Measurements from ENCODE around the gene TPPP3. TPM values are rescaled to one million over a fixed set of nuclear protein-coding genes. Genes with fewer than 3 reads are reported as not detected.
A peak's percentile ranks its signal among the peaks of the same experiment; 100 is the strongest.

TPPP3 gene
- total RNA-seq, 1 donor from 2014 or later, result 39.3 TPM

- peaks cover 11% of the 10 kb centered on the region for H3K4me1 Mint-ChIP-seq (ENCODE audit: unreplicated experiment)
Measured at GRCh38 chr16:67438098-67438791, 44.9 kb upstream of the TPPP3 start.

GRCh38 chr16:67437513-67437912 lies 44.2 kb upstream of the TPPP3 start:
- no peak for DNase-seq (ENCODE audit: extremely low spot score, unreplicated experiment)
- H3K36me3 Mint-ChIP-seq, result peaks cover 3% of the 10 kb centered on the region
- H3K4me3 Mint-ChIP-seq, result no peak overlapping the region
- peaks cover 15% of the 10 kb centered on the region for H3K4me1 Mint-ChIP-seq (ENCODE audit: unreplicated experiment)
- no peaks in the 10 kb centered on the region for H3K9me3 Mint-ChIP-seq
- no peak for TF ChIP-seq CTCF (conservative IDR thresholded peaks at IDR 0.05)
- peaks cover under 1% of the 10 kb centered on the region for H3K27me3 Mint-ChIP-seq
- H3K27ac Mint-ChIP-seq, result no peak overlapping the region

More at GRCh38 chr16:67438098-67438791, 44.9 kb upstream of the TPPP3 start:
- H3K9me3 Mint-ChIP-seq, result no peaks in the 10 kb centered on the region
- H3K36me3 Mint-ChIP-seq, result peaks cover 3% of the 10 kb centered on the region
- no peak for DNase-seq (ENCODE audit: extremely low spot score, unreplicated experiment)
- no peak overlapping the region for H3K4me3 Mint-ChIP-seq
- H3K27me3 Mint-ChIP-seq, result no peaks in the 10 kb centered on the region
- no peak for TF ChIP-seq CTCF (conservative IDR thresholded peaks at IDR 0.05)
- no peak overlapping the region for H3K27ac Mint-ChIP-seq

GRCh38 chr16:67436640-67437193 lies 43.4 kb upstream of the TPPP3 start:
- peaks cover 6% of the 10 kb centered on the region for H3K27me3 Mint-ChIP-seq
- H3K4me3 Mint-ChIP-seq, result no peak overlapping the region
- no peak overlapping the region for H3K27ac Mint-ChIP-seq
- no peak for DNase-seq (ENCODE audit: extremely low spot score, unreplicated experiment)
- H3K36me3 Mint-ChIP-seq, result peaks cover 3% of the 10 kb centered on the region
- no peak for TF ChIP-seq CTCF (conservative IDR thresholded peaks at IDR 0.05)
- peaks cover 15% of the 10 kb centered on the region for H3K4me1 Mint-ChIP-seq (ENCODE audit: unreplicated experiment)
- no peaks in the 10 kb centered on the region for H3K9me3 Mint-ChIP-seq

GRCh38 chr16:67435758-67436164 lies 42.5 kb upstream of the TPPP3 start:
- H3K36me3 Mint-ChIP-seq, result peaks cover 3% of the 10 kb centered on the region
- peak; percentile 32 for TF ChIP-seq CTCF (conservative IDR thresholded peaks at IDR 0.05)
- H3K9me3 Mint-ChIP-seq, result no peaks in the 10 kb centered on the region
- H3K4me3 Mint-ChIP-seq, result no peak overlapping the region
- H3K27me3 Mint-ChIP-seq, result peaks cover 9% of the 10 kb centered on the region
- H3K4me1 Mint-ChIP-seq (ENCODE audit: unreplicated experiment), result peaks cover 13% of the 10 kb centered on the region
- no peak for DNase-seq (ENCODE audit: extremely low spot score, unreplicated experiment)
- no peak overlapping the region for H3K27ac Mint-ChIP-seq

- Mint-ChIP-seq H3K27ac (no peak overlapping the region), H3K27me3 (peaks cover 29% of the 10 kb centered on the region), H3K9me3 (no peaks in the 10 kb centered on the region), H3K4me3 (no peak overlapping the region), H3K36me3 (peaks cover 3% of the 10 kb centered on the region), H3K4me1 (ENCODE audit: unreplicated experiment) (peaks cover 19% of the 10 kb centered on the region)
- TF ChIP-seq CTCF (conservative IDR thresholded peaks at IDR 0.05), result no peak
- no peak for DNase-seq (ENCODE audit: extremely low spot score, unreplicated experiment)
Measured at GRCh38 chr16:67433131-67433719, 39.9 kb upstream of the TPPP3 start.

Data from type B pancreatic cell (in vitro differentiated cells).